SK-N-SH treated with all-trans-retinoic acid at 6 μM for 48 hours (cell line): ENCODE data around the gene SDC3.

Experiments used
- ATAC-seq: fragments of 200-7000 bp; cut with Tn5 transposase; 3 replicates; pipeline ENCODE4 v1.9.1; 2020; ENCODE audit warnings: mild to moderate bottlenecking, moderate library complexity
- ARNTL ChIP-seq: fragments of 450-650 bp; formaldehyde crosslinking; IDR thresholded peaks from 2 replicates; pipeline ENCODE4 v1.5.0; 2020; ENCODE audit warnings: low read depth, mild to moderate bottlenecking, moderate library complexity, borderline replicate concordance
- BACH2 ChIP-seq: fragments of 250-450 bp; sonication (Bioruptor Pico); IDR thresholded peaks from 2 replicates; pipeline ENCODE4 v1.9.0; 2021; ENCODE audit warnings: mild to moderate bottlenecking, borderline replicate concordance
- CSDC2 ChIP-seq: fragments of 250-450 bp; sonication (Bioruptor Pico); IDR thresholded peaks from 2 replicates; pipeline ENCODE4 v1.5.0; 2020; ENCODE audit warnings: mild to moderate bottlenecking, moderate library complexity
- ESRRG ChIP-seq: fragments of 250-450 bp; sonication (Bioruptor Pico); IDR thresholded peaks from 2 replicates; pipeline ENCODE4 v1.6.1; 2021; ENCODE audit warnings: mild to moderate bottlenecking
- GLIS3 ChIP-seq: fragments of 250-450 bp; sonication (Bioruptor Pico); IDR thresholded peaks from 2 replicates; pipeline ENCODE4 v1.5.0; 2020; ENCODE audit warnings: mild to moderate bottlenecking, moderate library complexity
- ISL1 ChIP-seq: fragments of 250-450 bp; sonication (Bioruptor Pico); IDR thresholded peaks from 2 replicates; pipeline ENCODE4 v2.1.2; 2022; ENCODE audit warnings: mild to moderate bottlenecking, moderate library complexity
- OSR1 ChIP-seq: fragments of 250-450 bp; sonication (Bioruptor Pico); IDR thresholded peaks from 2 replicates; pipeline ENCODE4 v1.8.0; 2022; ENCODE audit warnings: moderate library complexity, mild to moderate bottlenecking, inconsistent platforms
- PPARA ChIP-seq: fragments of 250-450 bp; sonication (Bioruptor Pico); IDR thresholded peaks from 2 replicates; pipeline ENCODE4 v1.5.0; 2020; ENCODE audit warnings: mild to moderate bottlenecking, borderline replicate concordance
- RARB ChIP-seq: fragments of 250-450 bp; sonication (Bioruptor Pico); IDR thresholded peaks from 2 replicates; pipeline ENCODE4 v1.8.0; 2021; ENCODE audit warnings: mild to moderate bottlenecking, moderate library complexity
- TCF4 ChIP-seq: fragments of 250-450 bp; sonication (Bioruptor Pico); IDR thresholded peaks from 2 replicates; pipeline ENCODE4 v1.8.0; 2021; ENCODE audit warnings: mild to moderate bottlenecking, moderate library complexity, borderline replicate concordance
- TOX ChIP-seq: fragments of 250-450 bp; sonication (Bioruptor Pico); IDR thresholded peaks from 2 replicates; pipeline ENCODE4 v1.8.0; 2021; ENCODE audit warnings: mild to moderate bottlenecking, moderate library complexity, borderline replicate concordance
- TSHZ2 ChIP-seq: fragments of 250-450 bp; sonication (Bioruptor Pico); IDR thresholded peaks from 2 replicates; pipeline ENCODE4 v1.5.0; 2020; ENCODE audit warnings: mild to moderate bottlenecking, moderate library complexity
- ZC3H10 ChIP-seq: fragments of 250-450 bp; sonication (Bioruptor Pico); IDR thresholded peaks from 2 replicates; pipeline ENCODE4 v1.5.1; 2021; ENCODE audit warnings: mild to moderate bottlenecking, moderate library complexity
- ZFP3 ChIP-seq: fragments of 250-450 bp; sonication (Bioruptor Pico); IDR thresholded peaks from 2 replicates; pipeline ENCODE4 v1.5.0; 2020; ENCODE audit warnings: mild to moderate bottlenecking, moderate library complexity
- ZFP30 ChIP-seq: fragments of 450-650 bp; formaldehyde crosslinking; IDR thresholded peaks from 2 replicates; pipeline ENCODE4 v1.5.0; 2022; ENCODE audit warnings: mild to moderate bottlenecking, moderate library complexity
- ZNF565 ChIP-seq: fragments of 450-650 bp; formaldehyde crosslinking; conservative IDR thresholded peaks from 2 replicates; pipeline ENCODE4 v1.5.0; 2020; ENCODE audit warnings: low read depth, mild to moderate bottlenecking, moderate library complexity
- ZNF70 ChIP-seq: fragments of 450-650 bp; formaldehyde crosslinking; IDR thresholded peaks from 2 replicates; pipeline ENCODE4 v1.5.0; 2020; ENCODE audit warnings: mild to moderate bottlenecking, moderate library complexity
- ZNF8 ChIP-seq: fragments of 450-650 bp; formaldehyde crosslinking; IDR thresholded peaks from 2 replicates; pipeline ENCODE4 v1.5.0; 2020; ENCODE audit warnings: mild to moderate bottlenecking, moderate library complexity
- TF ChIP-seq, protein P1 (sequence below): fragments of 250-450 bp; sonication (Bioruptor Pico); IDR thresholded peaks from 2 replicates; pipeline ENCODE4 v1.5.1; 2020; ENCODE audit warnings: low read depth, mild to moderate bottlenecking, moderate library complexity

SDC3 gene

GRCh38 chr1:30834253-30834652, 74.3 kb downstream of the SDC3 start:
- TF ChIP-seq GLIS3 (CRISPR knock-in tag) (no peak), ESRRG (no peak), RARB (CRISPR knock-in tag) (no peak), ISL1 (no peak), ZNF8 (CRISPR knock-in tag) (no peak), ZFP3 (CRISPR knock-in tag) (no peak), TOX (CRISPR knock-in tag) (no peak), ARNTL (CRISPR knock-in tag) (no peak), OSR1 (no peak)
- TF ChIP-seq, all 23 proteins: peak for 0
- no peak for ATAC-seq

DNA sequence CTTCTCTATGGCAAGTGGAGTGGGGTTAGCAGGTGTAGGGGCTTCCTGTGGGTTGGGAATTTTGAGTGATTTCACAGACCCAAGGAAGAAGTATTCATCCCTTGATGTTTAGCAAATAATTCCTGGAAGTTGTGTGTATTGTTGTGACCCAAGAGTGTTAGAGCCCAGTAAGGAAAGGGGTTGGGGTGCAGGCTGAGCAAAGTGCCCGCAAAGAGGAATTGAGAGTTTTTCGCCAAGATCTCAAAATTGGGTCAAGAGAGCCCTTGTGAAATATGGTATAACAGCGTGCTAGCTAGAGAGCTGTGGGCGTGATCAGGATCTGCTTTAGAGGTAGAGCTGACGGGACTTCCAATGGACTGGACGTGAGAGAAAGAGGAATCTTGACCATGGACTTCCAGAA, 78.0 kb downstream of the SDC3 start:
- no peak for ATAC-seq
- TF ChIP-seq TCF4 (CRISPR knock-in tag) (no peak), BACH2 (CRISPR knock-in tag) (no peak), ISL1 (no peak), TSHZ2 (no peak), RARB (CRISPR knock-in tag) (no peak), PPARA (CRISPR knock-in tag) (no peak), OSR1 (no peak), ZNF565 (CRISPR knock-in tag) (no peak), ZFP30 (CRISPR knock-in tag) (no peak), ARNTL (CRISPR knock-in tag) (no peak), ZNF70 (CRISPR knock-in tag) (no peak), ZC3H10 (CRISPR knock-in tag) (no peak), ZFP3 (CRISPR knock-in tag) (no peak), ESRRG (no peak), CSDC2 (no peak), ZNF8 (CRISPR knock-in tag) (no peak), GLIS3 (CRISPR knock-in tag) (no peak)
- TF ChIP-seq, protein P1, sequence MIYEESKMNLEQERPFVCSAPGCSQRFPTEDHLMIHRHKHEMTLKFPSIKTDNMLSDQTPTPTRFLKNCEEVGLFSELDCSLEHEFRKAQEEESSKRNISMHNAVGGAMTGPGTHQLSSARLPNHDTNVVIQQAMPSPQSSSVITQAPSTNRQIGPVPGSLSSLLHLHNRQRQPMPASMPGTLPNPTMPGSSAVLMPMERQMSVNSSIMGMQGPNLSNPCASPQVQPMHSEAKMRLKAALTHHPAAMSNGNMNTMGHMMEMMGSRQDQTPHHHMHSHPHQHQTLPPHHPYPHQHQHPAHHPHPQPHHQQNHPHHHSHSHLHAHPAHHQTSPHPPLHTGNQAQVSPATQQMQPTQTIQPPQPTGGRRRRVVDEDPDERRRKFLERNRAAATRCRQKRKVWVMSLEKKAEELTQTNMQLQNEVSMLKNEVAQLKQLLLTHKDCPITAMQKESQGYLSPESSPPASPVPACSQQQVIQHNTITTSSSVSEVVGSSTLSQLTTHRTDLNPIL (CRISPR knock-in tag): no peak

DNA sequence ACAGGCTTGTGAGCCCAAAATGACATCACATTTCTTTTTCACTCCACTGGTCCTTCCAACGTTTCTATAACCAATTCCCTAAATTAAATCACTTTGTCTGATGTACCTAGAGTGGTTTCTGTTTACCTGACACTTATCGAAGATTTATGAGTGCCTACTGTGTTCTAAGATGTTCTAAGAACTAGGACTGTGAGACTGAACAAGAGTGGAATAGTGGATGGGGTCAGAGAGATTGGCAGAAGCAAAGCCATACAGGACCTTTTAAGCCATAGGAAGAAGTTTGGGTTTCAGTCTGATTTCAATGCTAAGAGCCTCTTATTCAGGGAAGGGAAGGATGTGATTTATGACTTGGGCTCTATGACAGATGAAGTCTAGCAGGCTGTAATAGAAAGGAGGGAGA, 78.7 kb downstream of the SDC3 start:
- ATAC-seq: no peak
- TF ChIP-seq CSDC2 (no peak), ZNF565 (CRISPR knock-in tag) (no peak), OSR1 (no peak), RARB (CRISPR knock-in tag) (no peak), ZC3H10 (CRISPR knock-in tag) (no peak), ISL1 (no peak), TSHZ2 (no peak), BACH2 (CRISPR knock-in tag) (no peak), GLIS3 (CRISPR knock-in tag) (no peak)

DNA sequence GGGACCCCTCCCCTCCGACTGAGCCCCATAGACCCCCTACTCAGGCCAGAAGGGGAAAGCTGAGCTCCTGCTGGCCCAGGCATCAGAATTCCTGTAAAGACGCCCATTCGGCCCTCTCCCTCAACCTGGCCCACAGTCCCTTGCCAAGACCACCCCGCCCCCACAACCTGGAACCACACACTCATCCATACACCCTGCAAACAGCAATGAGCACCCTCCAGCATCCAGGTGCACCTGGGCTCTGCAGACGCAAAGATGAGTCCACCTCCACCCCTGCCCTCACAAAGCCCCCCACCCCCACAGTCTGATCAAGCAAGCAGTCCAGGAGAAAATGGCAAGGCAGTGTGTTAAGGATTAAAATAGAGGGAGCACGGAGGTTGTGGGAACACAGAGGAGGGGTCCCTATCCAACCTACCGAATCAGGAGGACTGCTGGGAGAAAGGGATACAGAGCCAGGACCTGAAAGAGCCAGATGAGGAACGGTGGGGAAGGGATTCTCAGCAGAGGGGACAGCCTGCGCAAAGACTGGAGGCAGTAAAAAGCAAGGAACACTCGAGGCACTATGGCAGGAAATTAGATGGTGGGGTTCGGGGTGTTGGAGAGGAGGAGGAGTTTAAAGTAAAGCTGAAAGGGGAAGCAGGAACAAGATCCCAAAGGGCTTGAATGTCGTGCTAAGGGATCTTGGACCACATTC, 83.7 kb downstream of the SDC3 start:
- ATAC-seq: peak; percentile 3
- no peak for TF ChIP-seq ZC3H10 (CRISPR knock-in tag)
- TF ChIP-seq ARNTL (CRISPR knock-in tag): no peak
